WTC11 (cell line): ENCODE results near the gene MAP3K14. TPM values are rescaled to one million over a fixed set of nuclear protein-coding genes. Genes with fewer than 3 reads are reported as not detected.

Source experiments
- ATAC-seq: fragments of 200-7000 bp; cut with Tn5 transposase; 2 replicates; pipeline ENCODE4 v1.10.0; 2021; ENCODE audit warnings: mild to moderate bottlenecking, moderate library complexity
- CTCF ChIA-PET: fragments of 300-600 bp; sonication (Branson Sonifier 250); formaldehyde crosslinking; loops from one replicate; lab custom pipeline; 2021; ENCODE audit warnings: antibody characterized with exemption; lab: Charles Lee
- POLR2A ChIA-PET: fragments of 350-600 bp; sonication (Branson Sonifier 250); formaldehyde crosslinking; loops from one replicate; lab custom pipeline; 2021; ENCODE audit warnings: antibody characterized with exemption; lab: Charles Lee
- DNase-seq: peaks from one replicate; pipeline ENCODE4 v3.0.0; 2021; ENCODE audit warnings: low spot score
- H3K27ac Mint-ChIP-seq: 2 replicates; pipeline ENCODE4 v1.8.0; 2021; ENCODE audit warnings: mixed read lengths
- H3K27me3 Mint-ChIP-seq: 2 replicates; pipeline ENCODE4 v1.8.0; 2021; ENCODE audit warnings: low read depth, mild to moderate bottlenecking, moderate library complexity, mixed read lengths
- H3K36me3 Mint-ChIP-seq: 2 replicates; pipeline ENCODE4 v1.8.0; 2021; ENCODE audit warnings: mixed read lengths
- H3K4me1 Mint-ChIP-seq: 2 replicates; pipeline ENCODE4 v1.8.0; 2022; ENCODE audit warnings: mixed read lengths
- H3K4me3 Mint-ChIP-seq: 2 replicates; pipeline ENCODE4 v1.8.0; 2021; ENCODE audit warnings: mild to moderate bottlenecking, moderate library complexity, mixed read lengths
- H3K9me3 Mint-ChIP-seq: 2 replicates; pipeline ENCODE4 v1.8.0; 2021; ENCODE audit warnings: mixed read lengths
- CREB1 ChIP-seq: sonication (generic); formaldehyde crosslinking; IDR thresholded peaks from 2 replicates; pipeline ENCODE4 v1.8.0; 2023; ENCODE audit warnings: mild to moderate bottlenecking, missing genetic modification reagents
- E2F1 ChIP-seq: sonication (generic); formaldehyde crosslinking; IDR thresholded peaks from 2 replicates; pipeline ENCODE4 v1.8.0; 2022; ENCODE audit warnings: mild to moderate bottlenecking, missing genetic modification reagents
- ESRRA ChIP-seq: sonication (generic); formaldehyde crosslinking; IDR thresholded peaks from 2 replicates; pipeline ENCODE4 v1.8.1; 2022; ENCODE audit warnings: mild to moderate bottlenecking, missing genetic modification reagents, borderline replicate concordance
- FOXP4 ChIP-seq: sonication (generic); formaldehyde crosslinking; IDR thresholded peaks from 2 replicates; pipeline ENCODE4 v1.8.0; 2022; ENCODE audit warnings: mild to moderate bottlenecking, missing genetic modification reagents
- GTF2I ChIP-seq: fragments of 250-450 bp; sonication (Bioruptor Pico); conservative IDR thresholded peaks from 2 replicates; pipeline ENCODE4 v1.4.0; 2021; ENCODE audit warnings: mild to moderate bottlenecking
- JUN ChIP-seq: sonication (generic); formaldehyde crosslinking; IDR thresholded peaks from 2 replicates; pipeline ENCODE4 v1.8.0; 2023; ENCODE audit warnings: mild to moderate bottlenecking, missing genetic modification reagents
- NFYB ChIP-seq: sonication (generic); formaldehyde crosslinking; conservative IDR thresholded peaks from 2 replicates; pipeline ENCODE4 v1.8.0; 2022; ENCODE audit warnings: low read depth, missing genetic modification reagents
- NR1H2 ChIP-seq: sonication (generic); formaldehyde crosslinking; IDR thresholded peaks from 2 replicates; pipeline ENCODE4 v1.9.0; 2021; ENCODE audit warnings: mild to moderate bottlenecking, moderate library complexity, missing genetic modification reagents
- PRDM15 ChIP-seq: sonication (generic); formaldehyde crosslinking; IDR thresholded peaks from 2 replicates; pipeline ENCODE4 v1.8.0; 2022; ENCODE audit warnings: missing genetic modification reagents
- RORB ChIP-seq: fragments of 250-450 bp; sonication (Bioruptor Pico); IDR thresholded peaks from 2 replicates; pipeline ENCODE4 v1.9.0; 2021; ENCODE audit warnings: mild to moderate bottlenecking
- ZMAT4 ChIP-seq: fragments of 250-450 bp; sonication (Bioruptor Pico); IDR thresholded peaks from 2 replicates; pipeline ENCODE4 v1.9.0; 2021; ENCODE audit warnings: mild to moderate bottlenecking
- ZNF219 ChIP-seq: sonication (generic); formaldehyde crosslinking; IDR thresholded peaks from 2 replicates; pipeline ENCODE4 v1.8.0; 2023; ENCODE audit warnings: missing genetic modification reagents, mild to moderate bottlenecking, borderline replicate concordance
- ZNF396 ChIP-seq: fragments of 250-450 bp; sonication (Bioruptor Pico); IDR thresholded peaks from 2 replicates; pipeline ENCODE4 v1.8.0; 2021; ENCODE audit warnings: mild to moderate bottlenecking, moderate library complexity, borderline replicate concordance
- total RNA-seq: library from RNA; stranded (reverse); gene quantifications from 3 replicates; pipeline ENCODE4 v1.2.3, GENCODE V29; 2021
- TF ChIP-seq, protein P1 (sequence below): fragments of 250-450 bp; sonication (Bioruptor Pico); IDR thresholded peaks from 2 replicates; pipeline ENCODE4 v1.9.0; 2021; ENCODE audit warnings: mild to moderate bottlenecking, borderline replicate concordance
- TF ChIP-seq, protein P2 (sequence below): sonication (generic); formaldehyde crosslinking; IDR thresholded peaks from 2 replicates; pipeline ENCODE4 v1.8.1; 2022; ENCODE audit warnings: missing genetic modification reagents, borderline replicate concordance
- TF ChIP-seq, protein P3 (sequence below): sonication (generic); formaldehyde crosslinking; IDR thresholded peaks from 2 replicates; pipeline ENCODE4 v1.8.1; 2023; ENCODE audit warnings: mild to moderate bottlenecking, missing genetic modification reagents

Gene MAP3K14
- total RNA-seq, 1 experiment from 2014 or later, result 4.0 TPM

- TF ChIP-seq PRDM15 (CRISPR knock-in tag) (no peak), RORB (CRISPR knock-in tag) (no peak)
Observed at GRCh38 chr17:45334231-45334630, 17.4 kb upstream of the MAP3K14 start (continued).

DNA sequence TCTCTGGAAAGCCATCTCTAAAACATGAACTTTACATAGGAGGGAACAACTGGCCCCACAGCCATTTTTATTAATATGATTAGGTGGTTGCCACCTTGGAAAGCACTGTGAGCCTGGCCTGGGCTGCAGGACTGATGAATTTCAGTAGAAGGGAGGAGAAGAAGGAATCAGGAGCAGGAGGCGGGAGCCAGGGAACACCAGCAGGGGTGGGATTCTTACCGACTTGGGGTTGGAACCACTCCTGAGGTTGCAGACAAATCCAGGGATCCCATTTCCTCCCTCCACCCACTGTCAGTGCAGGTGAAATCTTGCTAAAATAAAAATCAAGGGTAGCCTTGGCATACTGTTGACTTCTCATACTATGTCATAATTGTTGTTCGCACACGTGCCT is 16.9 kb upstream of the MAP3K14 start:
- H3K4me1 Mint-ChIP-seq, result peaks cover 21% of the 10 kb centered on the region
- TF ChIP-seq, protein P1, sequence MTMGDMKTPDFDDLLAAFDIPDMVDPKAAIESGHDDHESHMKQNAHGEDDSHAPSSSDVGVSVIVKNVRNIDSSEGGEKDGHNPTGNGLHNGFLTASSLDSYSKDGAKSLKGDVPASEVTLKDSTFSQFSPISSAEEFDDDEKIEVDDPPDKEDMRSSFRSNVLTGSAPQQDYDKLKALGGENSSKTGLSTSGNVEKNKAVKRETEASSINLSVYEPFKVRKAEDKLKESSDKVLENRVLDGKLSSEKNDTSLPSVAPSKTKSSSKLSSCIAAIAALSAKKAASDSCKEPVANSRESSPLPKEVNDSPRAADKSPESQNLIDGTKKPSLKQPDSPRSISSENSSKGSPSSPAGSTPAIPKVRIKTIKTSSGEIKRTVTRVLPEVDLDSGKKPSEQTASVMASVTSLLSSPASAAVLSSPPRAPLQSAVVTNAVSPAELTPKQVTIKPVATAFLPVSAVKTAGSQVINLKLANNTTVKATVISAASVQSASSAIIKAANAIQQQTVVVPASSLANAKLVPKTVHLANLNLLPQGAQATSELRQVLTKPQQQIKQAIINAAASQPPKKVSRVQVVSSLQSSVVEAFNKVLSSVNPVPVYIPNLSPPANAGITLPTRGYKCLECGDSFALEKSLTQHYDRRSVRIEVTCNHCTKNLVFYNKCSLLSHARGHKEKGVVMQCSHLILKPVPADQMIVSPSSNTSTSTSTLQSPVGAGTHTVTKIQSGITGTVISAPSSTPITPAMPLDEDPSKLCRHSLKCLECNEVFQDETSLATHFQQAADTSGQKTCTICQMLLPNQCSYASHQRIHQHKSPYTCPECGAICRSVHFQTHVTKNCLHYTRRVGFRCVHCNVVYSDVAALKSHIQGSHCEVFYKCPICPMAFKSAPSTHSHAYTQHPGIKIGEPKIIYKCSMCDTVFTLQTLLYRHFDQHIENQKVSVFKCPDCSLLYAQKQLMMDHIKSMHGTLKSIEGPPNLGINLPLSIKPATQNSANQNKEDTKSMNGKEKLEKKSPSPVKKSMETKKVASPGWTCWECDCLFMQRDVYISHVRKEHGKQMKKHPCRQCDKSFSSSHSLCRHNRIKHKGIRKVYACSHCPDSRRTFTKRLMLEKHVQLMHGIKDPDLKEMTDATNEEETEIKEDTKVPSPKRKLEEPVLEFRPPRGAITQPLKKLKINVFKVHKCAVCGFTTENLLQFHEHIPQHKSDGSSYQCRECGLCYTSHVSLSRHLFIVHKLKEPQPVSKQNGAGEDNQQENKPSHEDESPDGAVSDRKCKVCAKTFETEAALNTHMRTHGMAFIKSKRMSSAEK, result no peak
- TF ChIP-seq CREB1 (CRISPR knock-in tag), result no peak
- no peak for TF ChIP-seq ZNF219
- no peak for TF ChIP-seq JUN
- TF ChIP-seq, protein P2, sequence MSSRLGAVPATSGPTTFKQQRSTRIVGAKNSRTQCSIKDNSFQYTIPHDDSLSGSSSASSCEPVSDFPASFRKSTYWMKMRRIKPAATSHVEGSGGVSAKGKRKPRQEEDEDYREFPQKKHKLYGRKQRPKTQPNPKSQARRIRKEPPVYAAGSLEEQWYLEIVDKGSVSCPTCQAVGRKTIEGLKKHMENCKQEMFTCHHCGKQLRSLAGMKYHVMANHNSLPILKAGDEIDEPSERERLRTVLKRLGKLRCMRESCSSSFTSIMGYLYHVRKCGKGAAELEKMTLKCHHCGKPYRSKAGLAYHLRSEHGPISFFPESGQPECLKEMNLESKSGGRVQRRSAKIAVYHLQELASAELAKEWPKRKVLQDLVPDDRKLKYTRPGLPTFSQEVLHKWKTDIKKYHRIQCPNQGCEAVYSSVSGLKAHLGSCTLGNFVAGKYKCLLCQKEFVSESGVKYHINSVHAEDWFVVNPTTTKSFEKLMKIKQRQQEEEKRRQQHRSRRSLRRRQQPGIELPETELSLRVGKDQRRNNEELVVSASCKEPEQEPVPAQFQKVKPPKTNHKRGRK (CRISPR knock-in tag), result no peak
- no peak for TF ChIP-seq E2F1 (CRISPR knock-in tag)
- TF ChIP-seq NFYB, result no peak
- ChIA-PET POLR2A (interaction anchor here (1.1 kb wide), 1 partner anchor 185 kb away, joined by 3 read pairs; the partner anchor contains the start of gene HEXIM1), CTCF (interaction anchor here (1.0 to 1.3 kb wide), 5 partner anchors 16 to 198 kb away, joined by 3 read pairs; partner anchors contain the start of genes ACBD4 and MAP3K14)
- peaks cover 62% of the 10 kb centered on the region for H3K27me3 Mint-ChIP-seq
- ATAC-seq, result no peak
- no peaks in the 10 kb centered on the region for H3K9me3 Mint-ChIP-seq
- no peak overlapping the region for H3K27ac Mint-ChIP-seq
- no peak overlapping the region for H3K4me3 Mint-ChIP-seq
- no peaks in the 10 kb centered on the region for H3K36me3 Mint-ChIP-seq
- DNase-seq, result no peak

- Mint-ChIP-seq H3K27ac (no peak overlapping the region), H3K27me3 (peaks cover 62% of the 10 kb centered on the region), H3K36me3 (no peaks in the 10 kb centered on the region), H3K9me3 (no peaks in the 10 kb centered on the region), H3K4me3 (no peak overlapping the region), H3K4me1 (peaks cover 21% of the 10 kb centered on the region)
- POLR2A ChIA-PET, result interaction anchor here (1.1 kb wide), 1 partner anchor 184 kb away, joined by 3 read pairs; the partner anchor contains the start of gene HEXIM1
- CTCF ChIA-PET, result interaction anchor here (1.1 to 1.2 kb wide), 3 partner anchors 16 to 198 kb away, joined by 3 read pairs; partner anchors contain the start of genes ACBD4 and MAP3K14
- DNase-seq (no peak), ATAC-seq (no peak)
- no peak for TF ChIP-seq ZNF396
- no peak for TF ChIP-seq NR1H2 (CRISPR knock-in tag)
- no peak for TF ChIP-seq GTF2I (CRISPR knock-in tag)
- TF ChIP-seq, protein P3, sequence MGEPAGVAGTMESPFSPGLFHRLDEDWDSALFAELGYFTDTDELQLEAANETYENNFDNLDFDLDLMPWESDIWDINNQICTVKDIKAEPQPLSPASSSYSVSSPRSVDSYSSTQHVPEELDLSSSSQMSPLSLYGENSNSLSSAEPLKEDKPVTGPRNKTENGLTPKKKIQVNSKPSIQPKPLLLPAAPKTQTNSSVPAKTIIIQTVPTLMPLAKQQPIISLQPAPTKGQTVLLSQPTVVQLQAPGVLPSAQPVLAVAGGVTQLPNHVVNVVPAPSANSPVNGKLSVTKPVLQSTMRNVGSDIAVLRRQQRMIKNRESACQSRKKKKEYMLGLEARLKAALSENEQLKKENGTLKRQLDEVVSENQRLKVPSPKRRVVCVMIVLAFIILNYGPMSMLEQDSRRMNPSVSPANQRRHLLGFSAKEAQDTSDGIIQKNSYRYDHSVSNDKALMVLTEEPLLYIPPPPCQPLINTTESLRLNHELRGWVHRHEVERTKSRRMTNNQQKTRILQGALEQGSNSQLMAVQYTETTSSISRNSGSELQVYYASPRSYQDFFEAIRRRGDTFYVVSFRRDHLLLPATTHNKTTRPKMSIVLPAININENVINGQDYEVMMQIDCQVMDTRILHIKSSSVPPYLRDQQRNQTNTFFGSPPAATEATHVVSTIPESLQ, result no peak
- TF ChIP-seq FOXP4 (CRISPR knock-in tag), result no peak
- no peak for TF ChIP-seq ESRRA (CRISPR knock-in tag)
- TF ChIP-seq ZMAT4 (CRISPR knock-in tag), result no peak
Observed at GRCh38 chr17:45332989-45333701, 16.3 kb upstream of the MAP3K14 start.
